ENCODE data around the gene PPP1R3A.

- TF ChIP-seq CTCF (IDR thresholded peaks at IDR 0.05) (no peak), EZH2 (IDR thresholded peaks at IDR 0.05; ENCODE audit: borderline replicate concordance, insufficient read depth, low read depth, low read length, poor library complexity, severe bottlenecking) (no peak)
Measured at GRCh38 chr7:113856010-113856409, 62.8 kb downstream of the PPP1R3A start.

Measured in B cell (primary cell).